Upper lobe of left lung (tissue), 6 donors: ENCODE results near the gene CCR4. TPM values are rescaled to one million over a fixed set of nuclear protein-coding genes. Genes with fewer than 3 reads are reported as not detected.
"Not testable (repeated sequence)": the region's sequence is repeated elsewhere in the genome, so short reads cannot be mapped to it uniquely, and the experiment has no call there.

Experiments used
- ATAC-seq, 2 donors: fragments of 200-7000 bp; cut with Tn5 transposase; one replicate each; pipeline ENCODE4 v1.9.1; 2022; ENCODE audit warnings: mild to moderate bottlenecking in 2 of 2, moderate library complexity in 2 of 2; ENCODE audit not compliant: low FRiP score in 2 of 2
- DNase-seq, 2 donors: peaks; one replicate each; pipeline ENCODE4 v3.0.0-alpha.2; 2019 to 2020
- H3K27ac ChIP-seq, 4 donors: fragments of 200-600 bp; sonication (generic); one replicate each; pipeline ENCODE4 v1.5.1; 2016 to 2019
- H3K27me3 ChIP-seq, 4 donors: fragments of 200-600 bp; sonication (generic); one replicate each; pipeline ENCODE4 v1.5.1; 2017 to 2019
- H3K36me3 ChIP-seq, 4 donors: fragments of 200-600 bp; sonication (generic); one replicate each; pipeline ENCODE4 v1.5.1; 2016 to 2019
- H3K4me1 ChIP-seq, 4 donors: fragments of 200-600 bp; sonication (generic); one replicate each; pipeline ENCODE4 v1.5.1; 2018 to 2019
- H3K4me3 ChIP-seq, 4 donors: fragments of 200-600 bp; sonication (generic); one replicate each; pipeline ENCODE4 v1.5.1; 2017 to 2019; ENCODE audit warnings: mild to moderate bottlenecking in 2 of 4, moderate library complexity in 1 of 4
- H3K9me3 ChIP-seq, 4 donors: fragments of 200-600 bp; sonication (generic); one replicate each; pipeline ENCODE4 v1.5.1; 2018 to 2019
- CTCF ChIP-seq, 6 experiments: fragments of 450-650 bp in 4 of 6; fragments of 200-600 bp in 2 of 6; sonication (generic) in 2 of 6; IDR thresholded peaks; one replicate each; pipeline ENCODE4 v1.5.1; 2016 to 2019; ENCODE audit warnings: antibody characterized with exemption in 6 of 6
- EP300 ChIP-seq, 4 donors: sonication (generic); formaldehyde crosslinking; IDR thresholded peaks; one replicate each; pipeline ENCODE4 v1.5.1; 2017; ENCODE audit warnings: antibody characterized with exemption in 4 of 4, control low read depth in 2 of 4
- POLR2A ChIP-seq, 4 donors: fragments of 450-650 bp; IDR thresholded peaks; one replicate each; pipeline ENCODE4 v1.5.1; 2016 to 2017; ENCODE audit warnings: antibody characterized with exemption in 4 of 4, mild to moderate bottlenecking in 2 of 4
- POLR2AphosphoS5 ChIP-seq, 2 donors: sonication (generic); formaldehyde crosslinking; IDR thresholded peaks; one replicate each; pipeline ENCODE4 v1.5.1; 2017; ENCODE audit warnings: antibody characterized with exemption in 2 of 2
- WGBS, 2 donors: methylation state at CpG; one replicate each; pipeline ENCODE4 v1.1.5; 2017 to 2018; 5-methylcytosine and 5-hydroxymethylcytosine counted together
- total RNA-seq, 6 donors: library from RNA; depleted of rRNA in 4 of 6; stranded (reverse); fragments of >200 nt in 4 of 6; gene quantifications; one replicate each; pipeline versions ENCODE4 v1.1.0 to v1.2.1, GENCODE V29; 2016 to 2021
- donor health status: DM: no; HTN: no; CAD: no; lungs with moderate emphysema.
- donor health status: DM: no; HTN: yes; CAD: no; lungs with severe emphysema.

Gene CCR4
- total RNA-seq, 6 donors from 2014 or later: 1.0 to 1.8 (median 1.1) TPM; not detected in 2

GRCh38 chr3:32961189-32961715 lies 9.8 kb downstream of the CCR4 start:
- TF ChIP-seq POLR2AphosphoS5 (IDR thresholded peaks at IDR 0.05) (no peak), POLR2A (IDR thresholded peaks at IDR 0.05) (no peak), CTCF (IDR thresholded peaks at IDR 0.05) (no peak), EP300 (IDR thresholded peaks at IDR 0.05) (no peak)

DNA sequence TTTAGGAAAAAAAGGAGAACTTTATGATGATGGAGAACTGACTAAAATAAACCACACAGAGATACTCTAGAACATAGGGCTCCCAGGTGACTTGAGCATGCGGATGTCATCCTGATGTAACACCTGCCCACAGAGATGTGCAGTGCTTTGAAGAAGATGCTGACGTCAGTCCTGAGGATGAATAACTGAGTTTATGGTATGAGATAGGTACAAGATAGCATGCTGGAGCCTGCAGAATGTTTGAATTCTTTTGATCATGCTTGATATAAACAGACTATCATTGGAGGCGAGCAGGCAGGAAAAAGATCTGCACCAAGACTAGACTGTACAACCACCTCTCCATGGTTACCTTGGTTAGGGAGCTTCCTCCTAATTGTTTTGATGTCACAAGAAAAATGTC lies 12.4 kb downstream of the CCR4 start:
- TF ChIP-seq EP300 (IDR thresholded peaks at IDR 0.05) (no peak), CTCF (IDR thresholded peaks at IDR 0.05) (no peak), POLR2A (IDR thresholded peaks at IDR 0.05) (no peak), POLR2AphosphoS5 (IDR thresholded peaks at IDR 0.05) (no peak)
- 81 to 87% methylated on average over 3 of the region's 3 CpGs for WGBS, 2 donors
- H3K4me1 ChIP-seq: peaks cover 0 to 7% (median 4%) of the 10 kb centered on the region in 4 donors
- no peak overlapping the region for H3K4me3 ChIP-seq
- H3K27ac ChIP-seq: no peak overlapping the region
- H3K27me3 ChIP-seq: no peaks in the 10 kb centered on the region
- ATAC-seq (no peak), DNase-seq (no peak)
- peaks cover 0 to 8% (median 4%) of the 10 kb centered on the region in 4 donors for H3K9me3 ChIP-seq
- no peaks in the 10 kb centered on the region for H3K36me3 ChIP-seq

More at GRCh38 chr3:32961189-32961715, 9.8 kb downstream of the CCR4 start:
- DNase-seq (no peak), ATAC-seq (no peak)
- no peaks in the 10 kb centered on the region for H3K27me3 ChIP-seq
- H3K36me3 ChIP-seq: no peaks in the 10 kb centered on the region
- 61 to 62% methylated on average over 5 of the region's 5 CpGs for WGBS, 2 donors
- H3K27ac ChIP-seq: no peak overlapping the region
- H3K4me1 ChIP-seq: peaks cover 0 to 5% (median 2%) of the 10 kb centered on the region in 4 donors
- no peak overlapping the region for H3K4me3 ChIP-seq
- H3K9me3 ChIP-seq: peaks cover 0 to 8% (median 4%) of the 10 kb centered on the region in 4 donors

GRCh38 chr3:32964781-32965180 lies 13.3 kb downstream of the CCR4 start:
- H3K27me3 ChIP-seq, ATAC-seq, H3K36me3 ChIP-seq, H3K9me3 ChIP-seq, H3K4me3 ChIP-seq, H3K27ac ChIP-seq, DNase-seq: not testable (repeated sequence)
- H3K4me1 ChIP-seq: peaks cover 0 to 13% (median 10%) of the 10 kb centered on the region in 4 donors
- 81 to 86% methylated on average over 2 of the region's 2 CpGs for WGBS, 2 donors

DNA sequence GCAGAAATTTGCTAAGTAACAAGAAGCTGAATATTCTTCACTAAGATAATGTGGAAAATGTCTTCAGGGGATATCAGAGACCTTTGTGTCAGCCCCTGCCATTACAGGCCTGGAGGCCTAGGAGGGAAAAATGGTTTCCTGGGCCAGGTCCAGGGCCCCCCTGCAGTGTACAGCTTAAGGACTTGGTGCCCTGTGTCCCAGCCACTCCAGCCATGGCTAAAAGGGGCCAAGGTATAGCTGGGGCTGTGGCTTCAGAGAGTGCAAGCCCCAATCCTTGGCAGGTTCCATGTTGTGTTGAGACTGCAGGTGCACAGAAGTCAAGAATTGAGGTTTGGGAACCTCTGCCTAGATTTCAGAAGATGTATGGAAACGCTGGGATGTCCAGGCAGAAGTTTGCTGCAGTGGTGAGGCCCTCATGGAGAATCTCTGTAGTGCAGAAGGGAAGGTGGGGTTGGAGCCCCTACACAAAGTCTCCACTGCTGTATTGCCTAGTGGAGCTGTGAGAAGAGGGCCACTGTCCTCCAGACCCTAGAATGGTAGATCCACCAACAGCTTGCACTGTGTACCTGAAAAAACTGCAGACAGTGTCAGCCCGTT lies 14.3 kb downstream of the CCR4 start:
- not testable (repeated sequence) for H3K27ac ChIP-seq, H3K4me3 ChIP-seq, DNase-seq, ATAC-seq, H3K27me3 ChIP-seq, H3K9me3 ChIP-seq, H3K36me3 ChIP-seq
- H3K4me1 ChIP-seq: peaks cover 0 to 20% (median 11%) of the 10 kb centered on the region in 4 donors
- WGBS, 2 donors: 87 to 88% methylated on average over 2 of the region's 2 CpGs

GRCh38 chr3:32966627-32967026 lies 15.2 kb downstream of the CCR4 start:
- ATAC-seq, H3K9me3 ChIP-seq, H3K36me3 ChIP-seq, H3K27me3 ChIP-seq, H3K27ac ChIP-seq, DNase-seq, H3K4me3 ChIP-seq: not testable (repeated sequence)
- H3K4me1 ChIP-seq: peaks cover 0 to 16% (median 10%) of the 10 kb centered on the region in 4 donors
- 75 to 96% methylated on average over 5 of the region's 5 CpGs for WGBS, 2 donors

GRCh38 chr3:32968166-32968919 lies 16.9 kb downstream of the CCR4 start:
- WGBS, 2 donors: 94 to 96% methylated on average over 3 of the region's 3 CpGs
- no peak for ATAC-seq
- Histone ChIP-seq H3K4me1 (peaks cover 0 to 16% (median 10%) of the 10 kb centered on the region in 4 donors), H3K4me3 (no peak overlapping the region), H3K27me3 (no peaks in the 10 kb centered on the region), H3K9me3 (peaks cover 0 to 8% (median 4%) of the 10 kb centered on the region in 4 donors), H3K36me3 (no peaks in the 10 kb centered on the region), H3K27ac (no peak overlapping the region)
- DNase-seq: no peak
- TF ChIP-seq POLR2AphosphoS5 (IDR thresholded peaks at IDR 0.05) (no peak), EP300 (IDR thresholded peaks at IDR 0.05) (no peak), POLR2A (IDR thresholded peaks at IDR 0.05) (no peak), CTCF (IDR thresholded peaks at IDR 0.05) (no peak)
